Mammary epithelial cell (primary cell): ENCODE results near the gene DCAKD.

Experiments used
- CTCF ChIP-seq, 2 donors: IDR thresholded peaks in 1 of 2; conservative IDR thresholded peaks in 1 of 2; 2 replicates each; pipeline ENCODE4 v1.5.1; 2011 to 2012; ENCODE audit warnings: inconsistent platforms in 2 of 2, low read length in 2 of 2, mild to moderate bottlenecking in 2 of 2, control low read depth in 1 of 2, low read depth in 1 of 2; ENCODE audit not compliant: insufficient read depth in 1 of 2; ENCODE audit errors: extremely low read depth in 1 of 2
- EZH2 ChIP-seq: IDR thresholded peaks from 2 replicates; pipeline ENCODE4 v1.6.1; 2012; ENCODE audit warnings: low read length, inconsistent platforms, borderline replicate concordance

DNA sequence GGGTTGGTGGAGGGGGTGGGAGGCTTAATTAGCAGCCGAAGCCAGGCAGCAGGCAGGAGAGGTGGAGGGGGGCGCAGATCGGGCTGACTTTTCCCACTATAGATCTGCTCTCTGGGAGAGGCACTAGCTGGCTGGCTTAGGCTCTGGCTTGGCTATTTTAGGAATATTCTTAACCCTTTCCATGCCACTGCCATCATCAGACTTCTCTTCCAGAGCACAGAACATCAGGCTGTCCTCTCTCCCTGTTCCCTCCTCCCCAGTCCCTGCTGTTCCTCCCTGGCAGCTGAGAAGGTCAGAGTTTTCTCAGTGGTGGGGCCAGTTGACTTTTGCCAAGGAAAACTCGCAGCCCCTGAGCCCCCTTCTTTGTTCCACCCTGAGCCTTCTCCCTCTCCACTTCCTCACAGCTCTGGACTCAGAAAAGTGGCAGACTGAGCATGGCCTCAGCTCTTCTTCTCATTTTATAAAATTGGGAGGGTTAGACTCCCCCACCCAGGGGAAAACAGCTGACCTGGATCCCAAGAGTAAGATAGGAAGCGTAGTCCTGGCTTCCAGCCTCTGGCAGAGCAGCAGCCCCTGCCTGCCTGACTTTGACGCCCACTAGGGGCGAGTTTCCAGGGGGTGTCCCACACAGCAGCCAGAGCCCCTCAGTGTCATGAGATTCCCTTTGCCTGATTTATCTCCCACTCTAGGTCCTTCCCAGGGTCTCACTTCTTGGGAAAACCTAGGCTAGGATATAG is 73.5 kb downstream of the DCAKD start:
- no peak for TF ChIP-seq EZH2
- no peak for TF ChIP-seq CTCF (conservative IDR thresholded peaks at IDR 0.05 in 1 of 2, IDR thresholded peaks at IDR 0.05 in 1 of 2; ENCODE audit: extremely low read depth in 1 of 2, insufficient read depth in 1 of 2, low read depth in 1 of 2, low read length in 2 of 2)
